Globus pallidus (tissue), 1 donor: ENCODE measurements around the gene HMMR.

Source experiments
- DNase-seq: peaks from one replicate; pipeline ENCODE4 v3.0.0-alpha.2; 2015; ENCODE audit warnings: low spot score

The HMMR gene

DNA sequence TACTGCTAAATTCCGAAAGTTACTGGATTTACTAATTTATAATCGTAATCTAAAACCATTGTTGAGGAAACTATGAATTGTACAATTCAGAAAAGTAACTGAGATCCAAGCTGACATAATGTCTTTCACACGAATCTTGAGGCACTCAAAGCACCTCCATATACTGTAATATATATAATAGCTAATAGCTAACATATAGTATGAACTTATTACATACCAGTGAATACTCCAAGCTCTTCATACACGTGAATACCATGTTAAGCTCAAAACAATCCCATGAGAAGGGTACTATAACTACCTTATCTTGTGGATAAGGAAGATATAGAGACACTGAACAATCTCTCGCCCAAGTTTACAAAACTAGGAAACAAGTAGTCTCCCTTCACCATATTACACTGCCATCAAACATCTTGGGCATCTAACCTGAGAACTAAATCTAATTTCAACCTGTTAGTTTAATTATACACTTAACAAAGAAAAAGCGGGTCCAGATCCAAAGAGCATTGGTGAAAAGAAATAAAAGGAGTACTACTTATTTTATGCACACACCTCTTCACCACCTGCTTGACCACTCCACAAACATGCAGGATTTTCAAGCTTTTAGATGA, 1.6 kb upstream of the HMMR start:
- DNase-seq, result no peak

DNA sequence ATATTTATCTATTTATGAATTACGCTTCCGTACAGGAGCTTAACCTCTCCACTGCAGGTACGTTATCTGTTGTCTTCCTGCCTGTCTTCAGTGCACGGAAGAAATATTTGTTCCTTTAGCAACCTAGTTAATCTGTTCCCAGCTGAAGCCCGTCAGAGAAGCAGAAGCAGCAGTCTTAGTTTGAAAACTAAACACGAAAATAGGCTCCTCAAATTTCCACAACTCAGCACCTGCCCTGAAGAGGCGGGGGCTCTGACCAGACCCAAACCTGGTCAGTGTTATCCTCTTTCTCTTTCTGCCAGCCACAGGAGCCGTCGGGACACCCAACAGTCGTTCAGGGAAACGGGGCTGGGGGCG, 992 bp upstream of the HMMR start:
- no peak for DNase-seq

DNA sequence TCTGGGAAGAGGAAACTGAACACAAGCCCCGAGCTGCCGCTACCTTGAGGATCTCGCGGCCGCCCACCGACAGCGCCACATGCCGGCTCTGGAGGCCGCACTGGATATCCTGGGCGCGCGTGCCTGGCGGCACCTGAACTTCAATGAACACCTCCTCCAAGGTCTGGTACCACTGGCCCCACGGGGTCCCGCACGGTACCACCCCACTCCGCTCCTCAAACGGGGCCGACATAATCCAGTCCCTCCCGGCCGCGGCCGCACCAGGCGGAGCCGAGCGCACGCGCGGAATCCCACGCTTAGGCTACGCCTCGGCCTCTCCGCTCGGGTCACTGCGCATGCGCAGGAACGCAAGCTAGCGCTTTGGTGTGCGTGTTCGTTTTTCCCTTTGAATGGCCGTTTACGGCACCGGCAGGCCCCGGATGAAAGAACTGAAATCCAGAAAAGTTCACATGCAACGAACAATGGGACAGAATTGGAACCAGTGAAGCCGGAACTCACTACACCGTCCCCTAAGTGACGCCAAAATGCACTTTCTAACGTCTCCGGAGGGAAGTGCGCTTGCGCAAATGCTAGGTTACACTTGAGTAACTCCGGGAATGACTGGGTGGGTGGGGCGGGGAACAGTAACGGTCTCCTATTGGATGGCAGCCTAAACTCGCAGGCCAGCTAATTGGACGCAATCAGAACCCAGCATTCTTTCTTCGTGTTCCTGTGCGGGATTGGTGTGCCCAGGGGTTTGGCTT, 442 bp upstream of the HMMR start, which contains the start of gene NUDCD2:
TSS of gene NUDCD2 (minus strand) at position 284 of the 743 bp plus-strand sequence. CDS start at position 232, 52 bp downstream.
- peak; percentile 98 for DNase-seq

DNA sequence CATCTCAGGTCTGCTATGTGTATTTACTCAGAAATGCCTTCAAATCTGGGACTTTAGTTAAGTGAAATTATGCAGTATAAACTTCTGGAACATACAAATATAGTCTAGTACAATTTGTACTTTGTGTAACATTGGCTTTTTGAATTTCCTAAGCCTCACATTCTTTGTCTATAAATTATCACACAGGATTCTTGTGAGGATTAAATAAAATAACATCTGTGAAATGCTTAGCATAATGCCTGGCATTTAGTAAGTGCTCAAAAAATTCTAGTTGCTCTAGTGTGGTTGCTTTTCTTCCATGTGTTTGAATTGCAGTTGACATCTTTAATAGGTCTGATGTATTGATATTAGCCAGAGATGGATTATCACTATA, 2.6 kb downstream of the HMMR start:
- DNase-seq, result no peak

DNA sequence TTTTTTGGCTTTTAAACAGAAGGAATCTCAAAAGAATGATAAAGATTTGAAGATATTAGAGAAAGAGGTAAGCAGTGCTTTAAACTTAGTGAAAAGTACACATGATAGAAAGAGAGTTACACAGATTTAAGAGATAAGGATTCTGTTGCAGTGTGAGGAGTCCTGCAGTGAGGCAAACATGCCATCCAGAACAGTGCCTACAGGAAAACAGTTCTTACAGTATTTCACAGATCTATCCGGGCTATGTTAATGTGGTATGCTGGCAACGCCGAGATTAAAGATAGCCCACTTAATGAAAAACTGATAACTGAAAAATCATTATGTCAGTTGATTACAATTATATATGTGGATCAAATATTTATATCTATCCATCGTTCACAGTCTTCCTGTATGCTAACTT, 7.2 kb downstream of the HMMR start:
- no peak for DNase-seq

DNA sequence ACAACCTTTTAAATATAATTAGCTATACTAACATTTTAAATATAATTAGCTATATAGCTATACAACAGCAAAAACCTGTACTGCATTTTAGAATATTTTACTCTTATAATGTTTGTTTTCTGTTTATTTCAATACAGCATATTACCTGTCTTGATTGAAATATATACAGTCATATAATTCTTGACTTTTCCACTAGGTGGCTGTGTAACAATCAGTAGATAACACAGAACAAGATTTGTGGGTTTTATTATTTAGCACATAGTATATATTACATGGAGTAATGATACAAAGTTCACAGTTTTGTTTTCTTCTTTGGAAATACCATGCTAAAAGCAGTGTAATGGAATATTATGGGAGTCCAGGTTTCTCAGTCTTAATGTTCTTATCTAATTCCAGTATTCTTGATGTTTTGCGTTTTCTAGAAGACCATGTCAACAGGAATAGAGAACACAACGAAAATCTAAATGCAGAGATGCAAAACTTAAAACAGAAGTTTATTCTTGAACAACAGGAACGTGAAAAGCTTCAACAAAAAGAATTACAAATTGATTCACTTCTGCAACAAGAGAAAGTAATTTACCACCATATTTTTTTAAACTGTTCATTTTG, 13.3 kb downstream of the HMMR start:
- no peak for DNase-seq

DNA sequence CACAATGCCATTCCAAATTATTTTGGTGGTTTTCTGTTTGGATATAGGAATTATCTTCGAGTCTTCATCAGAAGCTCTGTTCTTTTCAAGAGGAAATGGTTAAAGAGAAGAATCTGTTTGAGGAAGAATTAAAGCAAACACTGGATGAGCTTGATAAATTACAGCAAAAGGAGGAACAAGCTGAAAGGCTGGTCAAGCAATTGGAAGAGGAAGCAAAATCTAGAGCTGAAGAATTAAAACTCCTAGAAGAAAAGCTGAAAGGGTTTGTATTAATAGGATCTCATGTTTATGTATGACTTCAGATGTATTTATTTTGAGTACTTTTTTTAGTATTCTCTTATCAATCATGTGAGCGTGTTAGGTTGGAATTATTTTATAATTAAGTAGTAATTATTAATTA, 15.0 kb downstream of the HMMR start:
- DNase-seq, result no peak

DNA sequence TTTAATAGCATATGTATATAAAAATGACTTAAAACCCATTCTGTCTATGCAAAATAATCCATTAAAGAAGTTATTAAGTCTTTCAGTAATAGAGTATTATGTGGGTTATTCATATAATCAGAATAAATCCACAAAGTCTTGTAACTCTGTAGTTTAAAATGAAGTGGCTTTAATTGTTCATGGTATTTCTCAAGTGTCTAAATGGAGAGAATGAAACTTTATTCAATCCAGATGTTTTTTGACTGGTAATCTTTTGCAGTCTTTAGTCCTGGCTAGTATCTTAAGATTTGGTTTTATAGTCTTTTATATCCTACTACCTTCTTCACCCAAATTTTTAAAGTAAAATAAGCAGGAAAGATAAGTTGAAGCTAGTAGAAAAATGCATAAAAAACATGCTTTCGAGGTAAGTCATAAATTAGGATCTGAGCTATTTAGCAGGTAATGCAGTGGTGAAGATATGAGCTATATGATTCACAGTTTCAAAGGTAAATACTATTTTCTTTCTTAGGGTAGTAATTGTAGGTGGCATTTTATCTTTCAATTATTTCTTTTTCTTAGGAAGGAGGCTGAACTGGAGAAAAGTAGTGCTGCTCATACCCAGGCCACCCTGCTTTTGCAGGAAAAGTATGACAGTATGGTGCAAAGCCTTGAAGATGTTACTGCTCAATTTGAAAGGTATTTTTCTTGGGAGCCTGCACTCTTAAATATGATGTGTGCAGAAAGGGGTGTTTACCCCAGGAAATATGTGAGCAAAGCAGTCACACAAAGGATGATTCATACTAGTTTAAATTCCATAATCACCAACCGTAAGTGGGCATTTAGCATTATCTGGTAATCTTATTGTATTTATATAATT, 17.9 kb downstream of the HMMR start:
- no peak for DNase-seq

DNA sequence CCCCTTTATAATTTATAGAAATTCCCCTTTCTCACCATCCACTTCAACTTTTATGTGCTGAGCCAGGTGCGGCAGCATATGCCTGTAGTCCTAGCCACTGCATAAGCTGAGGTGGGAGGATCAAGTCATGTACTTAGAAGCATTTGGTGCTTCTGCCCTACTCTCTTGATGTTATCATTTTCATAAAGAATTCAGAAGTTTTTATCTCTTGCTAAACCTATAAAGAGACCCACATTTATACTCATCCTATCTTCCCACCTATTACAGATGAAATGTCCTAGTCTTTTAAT, 18.5 kb downstream of the HMMR start:
- no peak for DNase-seq

DNA sequence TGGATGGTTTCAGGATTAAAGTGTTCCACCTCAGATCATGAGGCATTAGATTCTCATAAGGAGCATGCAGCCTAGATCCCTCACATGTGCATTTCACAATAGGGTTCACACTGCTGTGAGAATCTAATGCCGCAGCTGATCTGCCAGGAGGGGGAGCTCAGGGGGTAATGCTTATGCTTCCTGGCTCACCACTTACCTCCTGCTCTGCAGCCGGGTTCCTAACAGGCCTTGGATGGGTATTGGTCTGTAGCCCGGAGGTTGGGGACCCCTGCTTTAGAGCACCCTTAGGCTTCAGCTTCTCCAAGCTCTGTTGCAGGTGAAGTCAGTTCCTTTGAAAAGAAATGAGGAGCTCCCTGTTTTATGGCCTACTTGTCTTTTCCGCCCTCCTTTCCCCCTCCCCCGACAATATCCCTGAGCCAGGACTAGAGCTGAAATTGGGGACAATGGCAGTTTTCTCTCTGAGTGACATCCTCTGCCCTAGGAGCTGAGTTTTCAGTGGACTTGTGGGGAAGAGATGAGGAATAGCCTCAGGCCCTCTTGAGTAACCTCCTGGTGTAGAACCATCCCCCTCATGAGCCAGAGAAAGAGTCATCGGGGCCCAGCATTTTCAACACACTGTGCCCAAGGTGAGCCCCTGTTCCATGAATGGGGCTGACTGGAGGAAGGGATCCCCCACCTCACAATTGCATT, 28.8 kb downstream of the HMMR start:
- no peak for DNase-seq

DNA sequence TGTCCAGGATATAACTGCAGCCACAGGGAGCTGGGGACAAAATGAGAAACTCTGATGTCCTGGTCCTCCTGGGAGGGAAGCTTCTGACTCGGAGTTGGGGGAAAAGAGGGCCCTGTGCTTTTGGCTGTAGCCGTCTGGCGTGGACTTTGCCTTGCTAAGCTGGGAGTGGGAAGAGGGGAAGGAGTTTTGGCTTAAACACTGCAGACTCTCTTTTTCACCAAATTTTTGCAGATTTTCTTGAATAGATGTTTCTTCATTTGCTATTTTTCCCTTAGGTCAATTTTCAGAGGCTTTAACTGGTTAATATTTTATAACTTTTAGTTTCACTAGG, 29.3 kb downstream of the HMMR start:
- no peak for DNase-seq

DNA sequence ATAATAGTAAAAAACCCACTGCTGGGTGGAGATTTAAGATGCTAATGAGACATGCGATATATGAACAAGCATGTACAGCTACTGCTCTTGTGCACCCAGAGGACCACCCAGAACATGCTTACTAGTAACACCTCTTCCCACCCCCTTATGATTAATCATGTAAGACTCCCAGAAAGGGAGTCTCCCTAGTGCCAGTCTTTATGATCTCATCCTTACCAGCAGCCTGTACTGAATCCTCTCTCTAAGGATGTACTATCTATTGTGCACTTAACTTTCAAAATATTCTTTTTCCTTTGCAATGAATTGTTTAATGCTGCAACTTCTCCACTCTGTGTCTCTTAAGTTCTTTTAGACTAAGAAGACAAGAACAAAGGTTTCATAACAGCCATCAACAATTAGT, 35.9 kb downstream of the HMMR start:
- DNase-seq, result no peak

DNA sequence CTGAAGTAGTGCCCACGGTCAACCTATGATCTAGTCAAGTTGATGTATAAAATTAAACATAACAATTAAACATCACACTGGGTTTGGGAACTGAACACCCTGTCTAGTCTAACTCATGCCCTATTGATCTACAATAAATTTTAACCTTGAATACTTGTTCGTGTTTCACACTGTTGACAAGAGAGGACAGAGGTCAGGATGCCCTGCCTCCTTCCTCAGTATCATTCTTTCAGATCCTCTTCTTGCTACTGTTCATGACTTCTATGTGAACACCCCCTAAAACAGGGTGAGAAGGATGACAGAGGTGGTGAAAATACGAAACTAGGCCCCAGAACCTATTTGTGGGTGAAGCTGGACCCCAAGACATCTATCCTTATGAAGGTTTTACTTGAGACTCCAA, 36.9 kb downstream of the HMMR start:
- DNase-seq, result no peak

DNA sequence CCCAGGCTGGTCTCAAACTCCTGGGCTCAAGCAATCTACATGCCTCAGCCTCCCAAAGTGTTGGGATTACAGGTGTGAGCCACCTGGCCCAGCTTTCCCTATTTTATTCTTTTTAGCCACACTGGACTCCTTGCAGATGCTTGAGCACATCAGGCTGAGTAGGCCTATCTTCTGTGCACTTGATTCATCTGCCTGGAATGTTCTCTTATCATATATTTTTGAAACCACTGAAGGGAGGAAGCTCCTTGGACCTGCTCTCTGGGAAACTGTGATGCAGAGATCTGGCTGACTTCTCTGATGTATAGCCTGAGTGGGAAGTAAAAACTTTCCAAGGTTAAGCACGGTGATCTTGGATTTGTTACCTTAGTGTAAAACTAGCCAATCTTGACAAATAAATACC, 38.5 kb downstream of the HMMR start:
- no peak for DNase-seq

DNA sequence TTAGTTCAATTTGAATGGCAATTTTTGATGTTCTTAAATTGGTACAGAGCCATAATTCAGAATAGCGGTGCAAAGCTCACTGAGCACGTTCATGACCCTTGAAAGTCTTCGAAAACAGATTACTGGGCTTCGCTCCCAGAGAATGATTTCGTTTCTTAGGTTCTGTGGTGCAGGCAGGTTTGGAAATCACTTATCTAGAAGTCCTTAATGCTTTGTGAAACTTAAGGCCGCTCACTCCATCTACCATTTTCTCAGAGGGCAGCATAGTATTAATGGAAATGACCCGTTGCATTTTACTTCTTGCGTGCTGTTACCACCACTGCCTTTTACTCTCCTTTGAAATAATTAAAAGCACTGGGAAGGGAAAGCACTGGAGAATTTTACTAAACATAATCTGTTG, 42.1 kb downstream of the HMMR start:
- no peak for DNase-seq

DNA sequence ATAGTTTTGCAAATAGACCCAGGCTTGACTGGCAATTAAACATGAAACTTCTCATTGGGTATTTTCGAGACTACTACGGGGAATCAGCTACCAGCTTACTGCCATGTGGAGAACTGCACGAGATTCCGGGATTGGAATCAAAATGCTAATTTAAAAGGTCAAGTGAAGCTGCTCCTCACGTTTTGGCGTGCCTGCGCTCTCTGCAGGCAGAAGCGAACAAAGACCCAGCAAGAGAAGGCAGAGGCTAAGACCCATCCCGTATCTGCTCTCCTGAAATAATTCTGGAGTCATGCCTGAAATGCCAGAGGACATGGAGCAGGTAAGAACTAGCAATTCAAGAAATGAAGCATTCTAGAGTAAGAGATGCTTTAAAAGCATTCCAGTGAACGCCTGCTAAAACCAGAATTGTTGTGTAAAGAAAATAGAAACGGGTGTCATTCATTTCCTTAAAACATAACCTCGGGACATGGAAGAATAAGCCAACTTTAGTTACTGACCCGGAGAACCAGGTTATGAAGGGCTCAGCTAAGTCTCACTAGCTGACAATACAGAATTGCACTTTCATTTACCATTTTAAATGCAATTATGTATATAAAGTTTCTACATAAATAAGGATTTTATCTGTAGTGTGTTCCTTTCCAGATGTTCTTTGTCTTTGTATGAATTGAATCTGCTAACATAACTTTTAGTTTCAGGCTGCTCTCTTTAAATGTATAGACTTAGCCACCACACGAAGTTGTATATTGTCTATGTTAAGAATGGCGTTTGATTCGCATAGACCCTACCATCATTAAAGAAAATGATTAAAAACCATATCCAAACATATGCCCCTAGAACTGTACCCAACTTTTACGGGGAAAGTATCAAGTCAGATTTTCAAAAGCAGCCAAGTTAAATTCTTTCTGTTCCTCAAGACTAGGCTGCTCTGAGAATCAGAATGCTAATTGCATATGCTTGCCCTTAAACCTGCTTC, 43.0 kb downstream of the HMMR start:
- peak; percentile 72 for DNase-seq

DNA sequence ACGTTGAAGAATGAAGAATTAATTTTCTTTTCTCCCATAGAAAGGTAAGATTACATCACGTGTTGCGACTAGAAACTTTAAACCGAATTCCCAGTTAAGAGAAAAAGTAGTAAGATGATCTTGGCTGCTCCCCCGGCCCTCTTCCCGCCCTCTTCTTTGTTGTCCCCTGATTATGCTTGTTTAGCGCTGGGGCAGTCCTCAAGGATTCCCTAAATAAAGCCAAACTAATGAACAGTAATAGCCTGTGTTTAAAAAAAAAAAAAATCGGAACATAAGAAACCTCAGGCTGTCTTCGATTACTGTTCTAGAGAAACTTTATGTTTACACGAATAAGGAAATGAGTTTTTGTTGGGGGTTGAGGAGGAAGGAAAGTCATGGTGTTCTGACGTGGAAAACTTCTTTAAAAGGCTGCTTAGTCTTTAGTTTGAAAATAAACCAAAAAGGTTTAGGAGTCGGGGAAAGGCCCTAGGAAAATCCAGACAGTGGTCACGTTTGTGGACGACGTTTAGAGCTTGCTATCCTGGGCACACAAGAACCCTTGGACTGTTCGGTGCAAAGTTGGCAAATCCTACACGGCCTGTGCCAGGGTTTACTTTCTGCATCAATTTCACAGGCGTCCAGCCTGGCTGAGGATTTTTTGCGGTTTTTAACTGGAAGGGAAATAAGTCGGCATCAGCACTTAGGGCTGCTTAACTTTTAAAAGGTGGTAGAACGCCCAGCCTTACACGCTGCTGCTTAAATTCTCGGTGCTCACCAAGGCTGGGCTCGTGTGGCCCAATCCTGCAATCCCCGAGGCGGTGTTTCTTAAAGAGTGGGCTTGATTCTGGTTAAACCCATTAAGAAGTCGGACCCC, 43.9 kb downstream of the HMMR start:
- DNase-seq, result peak; percentile 74

DNA sequence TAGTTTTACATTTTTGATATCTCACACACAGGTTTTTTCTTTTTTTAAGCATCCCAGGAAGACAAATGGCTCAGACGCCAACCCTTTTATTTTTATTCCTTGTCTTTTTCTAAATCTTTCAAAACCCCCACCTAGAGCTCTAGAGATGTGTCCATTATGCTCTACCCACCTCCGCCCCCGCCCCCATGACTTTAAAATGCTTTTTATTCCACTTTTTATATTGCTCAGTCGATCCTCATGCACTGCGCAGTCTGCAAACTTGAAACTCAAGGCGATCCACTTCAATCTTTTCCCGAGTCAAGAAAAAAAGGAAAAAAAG, 44.6 kb downstream of the HMMR start:
- DNase-seq, result no peak

DNA sequence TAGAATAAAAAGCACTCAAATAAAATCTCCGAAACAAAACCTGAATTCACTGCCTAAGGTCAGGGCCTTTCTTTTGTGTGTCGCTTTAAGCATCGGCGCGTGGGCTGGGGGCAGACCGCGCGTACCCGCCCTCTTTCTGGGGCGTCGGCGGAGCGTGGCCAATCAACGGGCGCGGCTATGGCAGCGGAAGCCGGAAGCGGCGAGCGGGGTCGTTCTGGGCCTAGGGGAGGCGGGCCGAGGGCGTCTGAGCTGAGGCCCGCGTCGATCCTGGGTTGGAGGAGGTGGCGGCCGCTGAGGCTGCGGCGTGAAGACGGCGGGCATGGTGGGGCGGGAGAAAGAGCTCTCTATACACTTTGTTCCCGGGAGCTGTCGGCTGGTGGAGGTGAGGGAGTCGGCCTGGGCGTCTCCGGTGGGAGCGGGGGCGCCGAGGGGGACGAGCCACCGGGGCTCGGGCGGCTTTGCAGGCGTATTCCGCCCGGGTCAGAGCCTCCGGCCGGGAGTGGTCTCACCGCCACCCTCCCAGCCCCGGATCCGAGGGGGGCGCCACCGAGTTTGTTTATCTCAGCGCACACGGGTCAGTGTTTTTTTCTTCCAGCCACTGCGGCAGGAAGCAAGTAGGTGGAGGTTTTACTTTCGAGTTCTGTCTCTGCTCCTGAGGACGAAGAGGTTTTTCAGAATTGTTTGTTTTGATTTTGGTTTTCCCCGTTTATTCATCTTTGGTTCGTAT, 45.1 kb downstream of the HMMR start, which contains the start of gene MAT2B:
TSS of gene MAT2B (plus strand) at position 252 of the 727 bp plus-strand sequence. CDS start at position 320, 68 bp downstream.
- peak; percentile 96 for DNase-seq

DNA sequence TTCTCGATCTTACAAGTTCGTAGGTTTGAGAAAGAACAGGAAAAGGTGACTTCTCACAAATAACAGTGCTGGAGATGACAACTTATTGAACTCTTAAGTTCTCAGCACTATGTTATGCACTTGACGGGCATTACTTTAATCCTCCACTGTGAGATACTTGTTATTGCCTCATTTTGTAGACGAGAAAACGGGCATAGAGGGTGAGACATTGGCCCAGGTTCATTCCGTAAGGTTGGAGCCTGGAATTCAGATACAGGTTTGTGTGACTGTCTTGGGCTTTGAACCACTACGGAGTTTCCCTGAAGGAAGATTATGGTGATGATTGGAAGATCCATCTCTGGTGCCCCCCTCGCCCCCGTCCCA, 45.6 kb downstream of the HMMR start:
- no peak for DNase-seq
